HG03097 (cell line): ENCODE results near the gene LIMCH1.
"Not testable (repeated sequence)": the region's sequence is repeated elsewhere in the genome, so short reads cannot be mapped to it uniquely, and the experiment has no call there.

ENCODE experiments used
- ATAC-seq: cut with Tn5 transposase; IDR thresholded peaks from one replicate; pipeline ENCODE4 v1.9.1; 2021; ENCODE audit not compliant: unreplicated experiment, low FRiP score

Gene LIMCH1

DNA sequence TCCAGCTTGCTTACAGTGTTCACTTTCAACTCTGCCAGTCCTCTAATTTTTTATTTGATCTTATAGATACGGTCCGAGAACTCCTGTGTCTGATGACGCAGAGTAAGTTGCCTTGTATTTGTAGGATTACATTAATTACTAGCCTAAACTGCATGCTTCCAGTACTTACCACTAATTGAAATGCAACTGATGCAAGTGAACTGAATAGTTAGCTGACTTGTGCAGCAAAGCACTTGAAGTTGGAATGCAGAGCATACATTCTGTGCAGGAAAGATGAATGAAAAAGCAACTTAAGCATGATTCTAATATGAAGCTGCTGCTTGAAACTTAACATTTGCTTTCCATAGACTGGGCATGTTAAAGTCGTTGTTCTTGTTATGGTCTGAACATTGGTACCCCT, 100.9 kb downstream of the LIMCH1 start:
- ATAC-seq = no peak

DNA sequence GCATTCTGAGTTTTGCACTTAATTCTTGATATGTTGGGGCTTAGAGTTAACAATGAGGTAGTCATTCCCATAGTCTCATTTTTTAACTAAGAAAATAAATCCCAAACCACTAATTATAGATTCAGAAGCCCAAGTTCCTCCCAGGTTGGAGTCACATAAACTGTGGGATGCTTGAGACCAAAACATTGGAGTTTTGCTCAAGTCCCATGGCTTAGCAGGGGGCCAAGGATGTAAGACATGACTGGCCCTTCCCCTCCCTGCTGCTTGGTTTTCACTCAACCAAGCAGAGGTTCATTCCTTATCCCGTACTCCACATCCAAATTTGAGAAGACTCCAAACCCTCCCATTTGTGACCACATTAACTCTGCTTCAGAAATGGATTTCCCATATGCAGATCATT, 101.3 kb downstream of the LIMCH1 start:
- no peak for ATAC-seq

DNA sequence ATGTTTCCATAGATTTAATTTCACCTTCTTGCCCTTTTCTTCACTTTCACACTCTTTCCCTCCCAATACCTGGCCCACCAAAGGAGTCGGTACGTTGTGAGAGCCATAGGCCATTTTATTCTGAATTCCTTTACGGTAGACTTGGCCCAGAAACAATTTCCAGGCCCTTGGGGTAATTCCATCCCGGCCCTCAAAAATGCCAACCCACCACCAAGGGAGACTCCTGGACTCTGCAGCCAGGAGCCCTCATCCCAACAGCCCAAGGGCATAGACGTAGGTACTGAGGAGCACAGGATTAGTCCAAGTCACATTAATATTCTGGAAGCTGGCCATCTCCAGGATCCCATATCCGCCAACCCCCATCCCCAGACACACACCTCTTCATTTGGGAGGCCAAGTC, 102.9 kb downstream of the LIMCH1 start:
- no peak for ATAC-seq

DNA sequence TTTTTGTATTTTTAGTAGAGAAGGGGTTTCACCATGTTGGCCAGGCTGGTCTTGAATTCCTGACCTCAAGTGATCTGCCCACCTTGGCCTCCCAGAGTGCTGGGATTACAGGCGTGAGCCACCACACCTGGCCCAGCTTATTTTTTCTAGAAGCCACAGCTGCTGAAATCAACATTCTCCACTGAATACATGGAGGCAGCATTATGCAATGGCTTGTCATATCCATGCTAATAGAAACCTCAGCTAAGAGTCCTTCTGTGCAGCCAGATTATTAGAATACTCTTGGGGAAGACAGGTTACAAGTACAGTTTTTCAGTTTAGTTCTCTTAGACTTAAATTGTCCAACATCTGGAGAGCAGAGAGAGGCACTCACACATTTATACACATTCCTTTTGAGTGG, 104.8 kb downstream of the LIMCH1 start:
- ATAC-seq = not testable (repeated sequence)

DNA sequence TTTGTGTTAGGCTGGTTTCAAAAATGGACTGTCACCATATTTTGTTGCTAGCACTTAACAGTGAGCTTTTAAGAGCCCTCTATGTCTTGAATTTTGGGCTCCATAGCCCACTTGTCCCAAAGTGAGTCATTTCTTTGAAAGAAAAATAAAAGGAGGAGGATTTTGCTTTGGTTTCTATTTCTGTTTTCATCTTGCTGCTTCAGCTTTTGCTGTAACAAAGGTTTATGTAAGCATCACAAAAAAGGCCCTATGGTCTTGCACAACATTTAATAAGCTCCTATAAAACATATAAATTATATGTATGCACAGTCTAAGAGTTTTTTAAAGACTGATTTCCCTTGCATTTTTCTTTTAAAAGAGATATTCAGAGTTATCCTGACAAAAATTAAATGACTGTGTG, 105.4 kb downstream of the LIMCH1 start:
- ATAC-seq = no peak

DNA sequence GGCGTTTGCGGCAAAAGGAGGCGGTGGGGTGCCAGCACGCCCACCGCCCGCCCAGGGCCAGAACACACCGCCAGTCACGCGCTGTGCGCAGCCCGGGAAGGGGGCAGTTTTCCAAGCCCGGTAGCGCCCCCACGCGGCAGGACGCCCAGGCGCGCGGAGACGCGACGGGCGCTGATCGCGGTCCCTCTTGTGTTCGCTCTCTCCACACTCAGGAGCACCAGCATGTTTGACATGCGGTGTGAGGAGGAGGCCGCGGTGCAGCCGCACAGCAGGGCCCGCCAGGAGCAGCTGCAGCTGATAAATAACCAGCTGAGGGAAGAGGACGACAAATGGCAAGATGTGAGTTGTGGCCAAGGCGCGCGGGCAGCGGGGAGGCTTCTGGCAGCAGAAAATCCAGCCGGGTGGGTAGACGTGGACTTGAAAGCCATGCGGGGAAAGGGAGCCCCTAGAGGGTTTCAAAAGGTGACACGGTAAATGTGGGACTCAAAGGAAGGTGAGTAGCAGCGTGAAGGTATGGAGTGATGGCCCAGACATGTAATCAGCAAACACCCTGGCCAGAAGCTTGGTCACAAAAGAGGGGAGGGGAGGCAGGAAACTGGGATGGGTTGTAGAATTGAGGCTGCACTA, 106.4 kb downstream of the LIMCH1 start:
- no peak for ATAC-seq

DNA sequence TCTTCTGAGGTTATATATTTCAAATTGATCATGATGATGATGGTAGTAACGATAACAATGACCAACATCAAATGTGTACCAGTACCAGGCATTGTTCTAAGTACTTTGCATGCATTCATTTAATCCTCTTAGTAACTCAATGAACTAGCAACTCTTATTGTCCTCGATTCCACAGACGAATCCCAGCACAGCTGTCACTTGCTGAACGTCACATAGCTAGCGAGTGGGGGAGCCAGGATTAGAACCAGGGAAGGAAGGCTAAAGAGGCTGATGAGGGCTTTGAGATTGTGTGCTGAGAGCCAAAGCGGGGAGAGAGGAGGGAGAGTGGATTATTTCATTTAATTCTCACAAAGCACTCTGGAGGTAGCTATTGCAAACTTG, 106.9 kb downstream of the LIMCH1 start:
- no peak for ATAC-seq

DNA sequence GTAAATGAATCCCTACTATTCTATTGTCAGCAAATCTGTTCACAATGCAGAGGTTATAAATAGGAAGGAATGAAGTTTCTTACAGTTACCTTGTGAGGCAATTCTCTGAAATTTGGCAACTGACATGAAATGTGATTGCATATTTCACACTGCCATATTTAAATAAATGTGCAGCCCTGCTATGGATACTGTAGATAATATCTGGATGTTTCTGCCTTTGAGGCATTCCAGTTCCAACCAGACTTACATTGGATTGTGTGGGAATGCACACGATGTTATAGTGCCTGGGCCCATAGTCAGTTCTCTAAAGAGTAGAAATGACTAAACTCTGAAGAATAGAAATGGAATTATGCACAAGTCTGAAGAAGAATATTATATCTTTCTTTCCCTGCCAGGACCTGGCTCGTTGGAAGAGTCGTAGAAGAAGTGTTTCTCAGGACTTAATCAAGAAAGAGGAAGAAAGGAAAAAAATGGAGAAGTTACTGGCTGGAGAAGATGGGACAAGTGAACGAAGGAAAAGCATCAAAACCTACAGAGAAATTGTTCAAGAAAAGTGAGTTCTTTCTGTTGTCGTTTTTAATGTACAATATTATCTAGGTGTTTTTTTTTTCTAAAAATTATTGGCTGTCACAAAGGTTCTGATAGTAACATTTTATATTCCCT, 107.9 kb downstream of the LIMCH1 start:
- ATAC-seq = no peak

DNA sequence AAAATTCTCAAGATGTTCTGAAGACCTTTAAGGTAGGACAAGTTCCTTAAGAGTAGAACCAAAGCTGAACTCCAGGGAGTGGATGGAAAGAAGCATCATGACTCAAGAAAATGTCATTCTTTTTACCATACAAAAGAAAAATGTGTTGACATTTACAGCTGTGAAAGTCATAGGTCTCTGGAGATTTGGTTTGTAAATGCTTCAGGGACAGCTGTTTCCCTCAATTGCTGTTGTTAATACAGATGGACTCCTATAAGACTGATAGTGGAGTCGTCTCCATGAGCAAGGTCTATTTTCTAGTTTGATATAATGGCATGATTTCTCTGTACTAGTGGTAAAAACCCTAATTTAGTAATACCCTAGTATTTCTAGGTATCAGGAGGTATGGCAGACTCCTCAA, 108.9 kb downstream of the LIMCH1 start:
- ATAC-seq = no peak

DNA sequence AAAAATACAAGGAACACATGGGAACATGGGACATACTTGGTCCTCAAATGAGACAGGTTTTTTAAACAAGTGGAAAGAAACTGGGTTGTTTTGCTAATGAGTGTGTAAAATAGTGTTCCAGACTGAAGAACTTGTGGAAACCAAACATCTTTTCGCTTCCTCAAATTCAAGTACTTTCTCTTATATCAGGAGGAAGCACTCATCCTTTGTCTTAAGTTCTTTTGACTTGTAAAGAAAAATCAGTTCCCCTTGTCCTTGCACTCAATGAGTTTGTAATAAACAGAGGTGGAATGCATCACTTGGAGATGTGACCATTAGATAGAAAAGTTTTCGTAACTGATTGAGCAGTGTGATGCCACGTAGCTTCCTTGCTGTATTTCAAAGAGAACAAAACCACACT, 109.4 kb downstream of the LIMCH1 start:
- no peak for ATAC-seq

DNA sequence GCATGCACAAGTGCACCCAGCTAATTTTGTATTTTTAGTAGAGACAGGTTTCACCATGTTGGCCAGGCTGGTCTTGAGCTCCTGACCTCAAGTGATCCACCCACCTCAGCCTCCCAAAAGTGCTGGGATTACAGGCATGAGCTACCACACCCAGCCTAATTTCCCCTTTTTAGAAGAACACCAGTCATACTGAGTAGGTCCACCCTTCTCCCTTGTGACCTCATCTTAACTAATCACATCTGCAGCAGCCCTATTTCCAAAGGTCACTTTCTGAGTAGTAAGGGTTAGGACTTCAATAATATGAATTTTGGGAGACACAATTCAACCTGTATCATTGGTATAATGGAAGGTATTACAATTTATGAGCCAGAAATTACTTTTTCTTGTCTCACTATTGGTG, 113.2 kb downstream of the LIMCH1 start:
- not testable (repeated sequence) for ATAC-seq

DNA sequence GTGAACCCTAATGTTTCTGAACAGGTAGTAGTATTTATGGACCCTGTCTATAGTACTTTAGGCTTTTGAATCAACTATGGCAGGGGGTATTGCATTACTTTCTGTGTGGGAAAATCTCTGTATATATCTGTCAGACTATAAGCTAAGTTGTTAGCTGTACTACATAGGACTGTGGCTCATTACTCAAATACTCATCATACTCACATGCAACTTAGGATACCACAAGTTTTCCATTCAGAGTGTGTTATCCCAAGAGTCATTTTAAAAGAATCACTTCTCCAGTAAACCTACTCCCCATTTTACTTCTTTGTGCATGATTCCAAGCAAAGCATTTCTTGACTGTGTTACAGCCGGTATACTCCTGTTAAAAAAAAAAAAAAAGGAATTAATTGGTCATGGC, 115.0 kb downstream of the LIMCH1 start:
- ATAC-seq = no peak

DNA sequence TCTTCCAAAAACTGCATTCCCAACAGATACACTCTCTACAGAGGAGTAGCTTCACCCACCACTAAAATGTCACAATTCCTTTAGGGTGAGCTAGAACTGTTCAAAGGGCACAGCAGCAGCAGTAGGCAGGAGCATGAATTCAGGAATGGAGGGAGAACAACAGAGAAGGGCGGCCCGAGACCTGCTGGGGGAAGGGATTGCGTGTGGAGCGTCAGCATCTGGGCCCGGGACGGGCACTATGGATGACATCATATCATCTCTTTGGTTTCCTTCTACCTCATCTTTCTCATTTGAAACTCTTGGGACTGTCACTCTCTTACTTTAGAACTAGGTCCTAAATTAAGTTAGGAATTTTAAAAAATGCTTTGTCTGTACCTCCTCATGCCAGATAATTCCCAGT, 115.6 kb downstream of the LIMCH1 start:
- ATAC-seq = no peak

DNA sequence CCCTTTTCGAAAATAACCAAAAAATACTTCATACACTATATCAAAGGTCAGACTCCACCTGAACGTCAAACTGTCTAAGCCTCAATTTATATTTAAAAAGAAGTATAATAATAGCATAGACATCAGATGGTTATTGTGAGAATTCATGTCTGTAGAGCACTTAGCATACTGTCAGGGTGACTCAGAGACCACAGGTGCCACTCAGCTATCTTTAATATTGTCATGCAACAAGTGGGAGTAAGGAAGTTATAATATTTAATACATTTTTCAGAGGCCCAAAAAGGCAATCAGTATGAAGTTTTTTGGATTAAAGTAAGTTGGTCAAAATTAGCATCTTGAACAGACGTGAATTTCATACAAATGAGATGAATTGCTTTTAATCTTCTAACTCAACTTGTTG, 117.2 kb downstream of the LIMCH1 start:
- no peak for ATAC-seq

DNA sequence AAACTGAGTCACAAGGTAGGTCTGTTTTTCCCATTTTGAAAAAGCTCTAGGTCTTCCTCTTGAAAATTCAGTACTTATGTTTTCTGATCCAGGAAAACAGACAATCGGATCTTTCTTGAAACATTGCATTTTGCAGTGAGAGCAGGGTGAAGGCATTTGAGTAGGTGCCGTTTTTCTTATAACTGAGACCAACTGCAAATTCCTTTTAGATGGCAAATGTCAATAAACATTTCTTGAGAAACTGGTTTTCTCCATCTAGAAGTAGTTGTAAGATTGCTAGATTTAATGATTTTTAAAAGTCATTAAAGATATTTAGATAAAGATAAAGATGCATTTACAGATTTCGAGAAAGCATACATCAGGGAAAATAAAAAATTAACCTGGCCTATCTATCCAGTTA, 118.1 kb downstream of the LIMCH1 start:
- ATAC-seq = no peak

DNA sequence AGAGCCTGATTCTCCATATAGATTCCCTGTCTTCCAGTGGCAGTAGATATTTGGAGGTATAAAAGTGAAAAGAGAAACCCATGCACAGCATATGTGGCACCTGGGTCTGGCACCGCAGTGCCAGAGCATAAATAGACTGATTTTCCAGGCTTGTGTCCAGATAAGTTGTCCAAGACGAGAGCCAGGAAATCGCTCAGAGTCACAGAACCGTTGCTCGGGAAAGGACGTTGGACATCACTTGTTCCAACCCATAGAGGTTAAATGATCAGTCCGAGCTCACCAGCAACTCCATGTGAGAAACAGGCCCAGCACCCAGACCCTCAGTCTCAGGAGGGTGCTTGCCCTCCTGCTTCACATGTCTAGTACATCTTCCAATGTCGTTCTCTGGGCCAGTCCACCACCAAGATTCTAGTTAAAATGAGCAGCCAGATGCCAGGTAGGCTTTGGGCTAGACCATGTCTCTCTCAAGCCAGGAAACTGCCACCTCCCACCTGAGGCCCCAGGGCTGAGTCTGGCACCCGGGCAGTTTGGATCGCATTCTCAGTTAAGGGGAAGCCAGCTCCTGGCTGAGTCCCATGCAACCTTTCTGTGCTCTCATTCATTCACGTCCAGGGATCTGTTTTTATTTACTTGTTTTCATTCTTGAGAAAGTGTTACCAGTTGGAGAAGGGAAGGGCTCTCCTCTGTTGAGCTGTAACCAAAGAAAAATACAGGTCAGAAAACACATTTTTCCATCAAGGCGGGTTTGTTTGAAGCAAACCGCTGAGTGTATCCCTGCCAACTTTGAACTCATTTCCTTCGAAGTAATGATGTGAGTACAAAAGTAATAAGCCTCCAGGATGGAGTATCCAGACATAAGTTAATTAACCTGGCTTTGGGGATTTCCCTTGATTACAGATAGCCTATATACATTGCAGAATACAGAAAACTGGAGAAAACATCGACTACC, 118.9 kb downstream of the LIMCH1 start:
- no peak for ATAC-seq

DNA sequence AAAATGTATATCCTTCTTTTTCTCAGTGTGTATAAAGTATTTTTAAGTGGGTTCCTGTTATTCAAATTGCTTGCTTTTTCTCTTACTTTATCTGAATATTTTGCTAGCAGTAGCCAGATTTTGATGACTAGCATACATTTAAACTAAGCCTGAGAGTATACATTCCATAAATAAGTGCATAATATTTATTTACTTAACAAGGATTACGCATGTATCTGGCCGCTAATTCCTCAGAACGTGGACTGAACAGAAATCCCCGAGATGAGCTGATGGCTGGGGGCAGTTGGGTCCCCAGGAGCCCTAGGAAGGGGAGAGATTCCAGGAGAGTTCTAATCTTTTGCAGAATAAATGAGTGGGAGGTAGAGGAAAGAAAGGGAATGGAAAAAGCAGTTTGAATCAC, 119.6 kb downstream of the LIMCH1 start:
- no peak for ATAC-seq

DNA sequence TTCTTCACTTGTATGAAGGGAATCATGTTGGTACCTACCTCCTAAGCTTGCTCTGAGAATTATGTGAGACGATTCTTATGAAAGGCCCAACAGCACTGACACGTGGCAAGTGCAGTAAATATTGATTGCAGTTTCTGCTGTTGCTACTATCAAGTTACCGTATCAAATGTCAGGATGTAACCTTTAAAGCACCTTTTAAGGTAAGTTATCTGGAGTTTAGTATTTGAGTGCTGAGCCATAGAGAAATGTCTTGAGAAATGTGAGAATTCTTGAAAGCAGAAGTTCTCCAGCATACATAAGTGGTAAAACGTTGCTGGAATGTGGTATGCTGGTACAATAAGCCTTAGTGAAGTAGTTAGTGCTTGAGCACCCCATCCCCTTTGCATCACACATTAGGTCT, 120.2 kb downstream of the LIMCH1 start:
- no peak for ATAC-seq

DNA sequence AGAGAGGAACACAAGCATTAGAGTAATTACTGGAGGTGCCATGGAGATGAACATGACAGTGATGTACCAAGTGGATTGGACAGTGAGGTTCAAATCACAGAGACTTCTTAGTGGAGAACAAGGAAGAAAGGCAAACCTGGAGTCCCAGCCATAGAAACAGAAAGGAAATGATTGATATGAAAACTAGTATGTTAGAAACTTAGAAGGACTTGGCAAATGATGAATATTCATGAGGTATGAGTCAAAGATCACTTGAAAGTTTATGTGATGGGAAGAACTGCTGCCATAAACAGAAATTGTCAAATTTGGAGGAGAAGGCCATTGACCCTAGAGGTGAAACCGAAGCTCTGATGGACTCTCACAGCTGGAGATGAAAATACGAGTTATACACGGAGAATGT, 122.4 kb downstream of the LIMCH1 start:
- no peak for ATAC-seq

DNA sequence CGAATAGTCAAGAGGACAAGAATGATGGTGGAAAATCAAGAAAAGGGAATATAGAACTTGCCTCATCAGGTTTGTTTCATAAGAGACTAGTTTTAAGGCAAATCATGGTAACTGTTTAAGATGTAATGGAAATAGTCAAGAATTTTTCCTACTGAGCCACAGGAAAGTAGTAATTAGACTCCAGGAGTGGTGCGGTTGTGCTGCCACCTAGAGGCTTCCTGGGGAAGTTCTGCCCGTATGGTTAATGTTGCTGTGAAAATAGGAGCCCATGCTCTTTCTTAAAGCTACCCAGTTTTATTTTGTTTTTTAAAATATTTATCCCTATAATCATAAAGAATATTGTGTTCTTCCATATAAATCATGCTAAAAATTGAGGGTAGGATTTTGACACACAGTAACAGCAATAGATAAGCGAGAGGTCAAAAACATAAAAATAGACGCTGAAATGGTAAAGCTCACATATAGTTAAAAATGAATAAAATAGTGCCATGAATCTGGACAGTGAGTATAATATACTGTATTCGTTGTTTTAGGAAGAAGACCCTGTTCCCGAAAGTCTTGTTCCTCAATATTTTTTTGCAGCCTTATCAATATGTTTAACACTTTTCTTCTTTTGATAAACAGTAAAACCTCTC, 123.6 kb downstream of the LIMCH1 start:
- no peak for ATAC-seq

DNA sequence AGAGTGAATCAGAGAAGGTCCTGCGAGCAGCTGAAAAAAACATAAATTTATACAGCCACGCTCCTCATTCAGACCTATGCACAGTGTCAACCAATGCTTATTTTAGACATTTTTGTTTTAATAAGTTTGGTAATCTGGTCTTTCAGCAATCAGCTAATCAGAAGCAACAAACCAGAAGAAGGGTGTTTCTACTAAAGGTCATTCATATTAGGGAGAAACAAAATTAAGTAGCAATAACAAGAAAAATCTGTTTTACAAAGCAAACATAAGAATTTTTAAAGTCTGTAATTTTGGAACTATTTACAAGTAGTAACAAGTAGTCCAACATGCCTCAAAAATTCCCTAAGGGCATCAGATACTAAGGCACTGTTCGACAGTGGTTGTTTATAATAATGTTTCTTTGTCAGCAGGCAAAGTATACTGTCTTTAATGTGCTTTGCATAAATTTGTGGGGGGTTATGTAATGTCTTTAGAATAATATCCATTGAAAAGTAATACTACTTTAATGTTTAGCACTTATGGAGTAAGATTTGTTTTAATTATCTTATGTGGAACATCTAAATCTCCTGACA, 127.8 kb downstream of the LIMCH1 start:
- no peak for ATAC-seq
